Activated B cell treated with CpG ODN at 0.5 μM for 24 hours (primary cell): Measurements from ENCODE around the gene DNAH1. TPM values are rescaled to one million over a fixed set of nuclear protein-coding genes. Genes with fewer than 3 reads are reported as not detected.
"Not testable (repeated sequence)": the region's sequence is repeated elsewhere in the genome, so short reads cannot be mapped to it uniquely, and the experiment has no call there.

Experiments used
- ATAC-seq: fragments of 200-7000 bp; cut with Tn5 transposase; one replicate; pipeline ENCODE4 v1.10.0; 2021; ENCODE audit warnings: low read depth, mild to moderate bottlenecking, moderate library complexity
- CTCF ChIA-PET: fragments of 350-600 bp; sonication (Branson Sonifier 250); formaldehyde crosslinking; loops from one replicate; lab custom pipeline; 2021; ENCODE audit warnings: antibody characterized with exemption; lab: Charles Lee
- POLR2A ChIA-PET: fragments of 350-600 bp; sonication (Branson Sonifier 250); formaldehyde crosslinking; loops from one replicate; lab custom pipeline; 2021; ENCODE audit warnings: antibody characterized with exemption; lab: Charles Lee
- DNase-seq: peaks from one replicate; pipeline ENCODE4 v3.0.0; 2022
- H3K27ac Mint-ChIP-seq: one replicate; pipeline ENCODE4 v1.8.0; 2020; ENCODE audit warnings: mixed read lengths
- H3K27me3 Mint-ChIP-seq: one replicate; pipeline ENCODE4 v1.8.0; 2021; ENCODE audit warnings: mixed read lengths
- H3K36me3 Mint-ChIP-seq: one replicate; pipeline ENCODE4 v1.8.0; 2021; ENCODE audit warnings: low read depth, mixed read lengths
- H3K4me1 Mint-ChIP-seq: one replicate; pipeline ENCODE4 v1.8.0; 2021; ENCODE audit warnings: mixed read lengths
- H3K4me3 Mint-ChIP-seq: one replicate; pipeline ENCODE4 v1.8.0; 2020; ENCODE audit warnings: mild to moderate bottlenecking, mixed read lengths
- H3K9me3 Mint-ChIP-seq: one replicate; pipeline ENCODE4 v1.8.0; 2020; ENCODE audit warnings: mixed read lengths
- intact Hi-C: fragments of 100-400 bp; cut with micrococcal nuclease; formaldehyde crosslinking; loops from one replicate; pipeline ENCODE4 v1.15.1; 2024
- total RNA-seq: library from RNA; stranded (reverse); gene quantifications from 2 replicates; pipeline ENCODE4 v1.2.3, GENCODE V29; 2022
- TF ChIP-seq, protein P1 (sequence below): fragments of 200-600 bp; IDR thresholded peaks from one replicate; pipeline ENCODE4 v1.8.0; 2022; ENCODE audit warnings: antibody characterized with exemption, mild to moderate bottlenecking

The DNAH1 gene
- total RNA-seq, 1 donor from 2014 or later = 25.8 TPM

DNA sequence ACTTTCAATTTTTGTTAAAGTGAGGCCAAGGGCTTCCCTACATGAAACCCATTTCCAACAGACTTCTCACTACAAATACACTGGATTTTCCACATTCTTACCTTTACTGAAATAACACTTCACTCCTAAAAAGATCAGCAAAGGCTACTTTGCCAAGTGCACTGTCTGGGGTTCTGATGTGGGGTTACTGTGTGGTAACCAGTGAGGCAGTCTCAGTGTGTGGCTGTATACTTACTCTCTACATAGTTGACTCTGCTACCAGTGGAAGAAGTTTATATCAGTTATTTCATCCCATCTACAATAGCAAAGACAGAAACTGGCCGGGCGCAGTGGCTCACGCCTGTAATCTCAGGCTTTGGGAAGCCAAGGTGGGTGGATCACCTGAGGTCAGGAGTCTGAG is 43.3 kb upstream of the DNAH1 start:
- no peak for DNase-seq
- Mint-ChIP-seq H3K4me3 (no peak overlapping the region), H3K9me3 (no peaks in the 10 kb centered on the region), H3K27me3 (no peaks in the 10 kb centered on the region), H3K4me1 (peaks cover 95% of the 10 kb centered on the region), H3K36me3 (peaks cover 79% of the 10 kb centered on the region), H3K27ac (peak overlapping the region; percentile 37)
- ATAC-seq = no peak
- ChIA-PET CTCF (interaction anchor here (1.8 kb wide), 1 partner anchor 52 kb away, joined by 10 read pairs; no protein-coding TSS in a partner anchor), POLR2A (interaction anchor here (1.1 to 2.2 kb wide), 3 partner anchors 14 to 33 kb away, joined by 3 to 11 read pairs (median 4); partner anchors contain the start of gene GLYCTK)
- TF ChIP-seq, protein P1, sequence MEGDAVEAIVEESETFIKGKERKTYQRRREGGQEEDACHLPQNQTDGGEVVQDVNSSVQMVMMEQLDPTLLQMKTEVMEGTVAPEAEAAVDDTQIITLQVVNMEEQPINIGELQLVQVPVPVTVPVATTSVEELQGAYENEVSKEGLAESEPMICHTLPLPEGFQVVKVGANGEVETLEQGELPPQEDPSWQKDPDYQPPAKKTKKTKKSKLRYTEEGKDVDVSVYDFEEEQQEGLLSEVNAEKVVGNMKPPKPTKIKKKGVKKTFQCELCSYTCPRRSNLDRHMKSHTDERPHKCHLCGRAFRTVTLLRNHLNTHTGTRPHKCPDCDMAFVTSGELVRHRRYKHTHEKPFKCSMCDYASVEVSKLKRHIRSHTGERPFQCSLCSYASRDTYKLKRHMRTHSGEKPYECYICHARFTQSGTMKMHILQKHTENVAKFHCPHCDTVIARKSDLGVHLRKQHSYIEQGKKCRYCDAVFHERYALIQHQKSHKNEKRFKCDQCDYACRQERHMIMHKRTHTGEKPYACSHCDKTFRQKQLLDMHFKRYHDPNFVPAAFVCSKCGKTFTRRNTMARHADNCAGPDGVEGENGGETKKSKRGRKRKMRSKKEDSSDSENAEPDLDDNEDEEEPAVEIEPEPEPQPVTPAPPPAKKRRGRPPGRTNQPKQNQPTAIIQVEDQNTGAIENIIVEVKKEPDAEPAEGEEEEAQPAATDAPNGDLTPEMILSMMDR = no peak
- intact Hi-C loops = no loop called here

DNA sequence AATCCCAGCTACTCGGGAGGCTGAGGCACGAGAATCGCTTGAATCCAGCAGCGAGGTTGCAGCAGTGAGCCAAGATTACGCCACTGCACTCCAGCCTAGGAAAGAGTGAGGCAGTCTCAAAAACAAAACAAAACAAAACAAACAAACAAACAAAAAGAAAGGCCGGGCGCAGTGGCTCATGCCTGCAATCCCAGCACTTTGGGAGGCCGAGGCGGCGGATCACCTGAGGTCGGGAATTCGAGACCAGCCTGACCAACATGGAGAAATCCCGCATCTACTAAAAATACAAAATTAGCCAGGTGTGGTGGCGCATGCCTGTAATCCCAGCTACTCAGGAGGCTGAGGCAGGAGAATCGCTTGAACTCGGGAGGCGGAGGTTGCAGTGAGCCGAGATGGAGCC is 41.3 kb upstream of the DNAH1 start:
- H3K36me3 Mint-ChIP-seq = peaks cover 71% of the 10 kb centered on the region
- POLR2A ChIA-PET = interaction anchor here (1.3 to 6.1 kb wide), 2 partner anchors 30 to 37 kb away, joined by 3 to 111 read pairs; partner anchors contain the start of gene TWF2
- H3K4me1 Mint-ChIP-seq = peaks cover 86% of the 10 kb centered on the region
- H3K9me3 Mint-ChIP-seq, H3K27ac Mint-ChIP-seq, H3K27me3 Mint-ChIP-seq, ATAC-seq, CTCF ChIA-PET, DNase-seq: not testable (repeated sequence)
- intact Hi-C loops = loop anchor here (5.0 kb wide), 1 partner anchor 272 kb away; no protein-coding TSS in a partner anchor
- H3K4me3 Mint-ChIP-seq = peak overlapping the region; percentile 24

DNA sequence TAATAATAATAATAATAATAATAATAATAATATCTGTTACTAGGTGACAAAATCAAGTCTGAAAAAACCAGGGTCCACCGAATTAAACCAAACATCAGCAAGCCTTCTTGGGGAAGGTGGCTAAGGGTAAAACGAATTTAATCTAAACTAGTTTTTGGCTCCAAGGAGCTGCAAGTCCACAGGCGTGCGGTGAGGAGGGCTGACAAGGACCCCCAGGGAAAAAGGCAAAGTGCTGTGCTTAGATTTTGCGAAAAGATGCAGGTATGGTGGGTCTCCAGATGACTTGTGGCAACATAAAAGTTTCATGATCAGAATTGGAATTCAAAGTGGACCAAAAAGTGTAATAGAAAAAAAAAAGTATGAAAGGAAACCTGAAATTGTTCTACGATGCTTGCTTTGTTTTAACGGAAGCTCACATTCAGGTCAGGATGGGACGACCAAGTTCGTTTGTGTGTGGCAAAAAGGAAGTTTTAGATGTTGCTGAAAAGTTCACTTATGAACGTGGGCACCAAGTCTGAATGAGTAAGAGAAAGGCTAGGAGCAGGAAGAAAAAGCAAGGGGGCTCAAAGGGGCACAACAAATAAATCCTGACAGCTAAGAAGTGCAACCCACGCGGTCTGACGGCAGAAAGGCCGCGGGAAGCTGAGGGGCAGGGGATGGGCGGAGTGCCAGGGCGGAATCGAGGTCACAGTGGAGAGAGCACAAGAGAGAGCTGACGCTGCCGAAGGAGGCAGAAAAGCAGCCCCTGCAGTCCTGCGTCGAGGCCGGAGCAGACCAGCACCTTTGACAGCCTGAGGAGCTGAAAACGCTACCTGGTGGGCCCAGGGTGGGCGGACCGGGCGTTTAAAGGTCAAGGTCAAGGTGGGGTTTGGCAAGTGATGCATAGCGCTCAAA is 38.8 kb upstream of the DNAH1 start:
- POLR2A ChIA-PET = interaction anchor here (0.6 to 6.1 kb wide), 15 partner anchors 9 to 123 kb away, joined by 3 to 111 read pairs (median 16); partner anchors contain the start of genes DNAH1, GLYCTK, POC1A and PPM1M
- TF ChIP-seq, protein P1 = no peak

DNA sequence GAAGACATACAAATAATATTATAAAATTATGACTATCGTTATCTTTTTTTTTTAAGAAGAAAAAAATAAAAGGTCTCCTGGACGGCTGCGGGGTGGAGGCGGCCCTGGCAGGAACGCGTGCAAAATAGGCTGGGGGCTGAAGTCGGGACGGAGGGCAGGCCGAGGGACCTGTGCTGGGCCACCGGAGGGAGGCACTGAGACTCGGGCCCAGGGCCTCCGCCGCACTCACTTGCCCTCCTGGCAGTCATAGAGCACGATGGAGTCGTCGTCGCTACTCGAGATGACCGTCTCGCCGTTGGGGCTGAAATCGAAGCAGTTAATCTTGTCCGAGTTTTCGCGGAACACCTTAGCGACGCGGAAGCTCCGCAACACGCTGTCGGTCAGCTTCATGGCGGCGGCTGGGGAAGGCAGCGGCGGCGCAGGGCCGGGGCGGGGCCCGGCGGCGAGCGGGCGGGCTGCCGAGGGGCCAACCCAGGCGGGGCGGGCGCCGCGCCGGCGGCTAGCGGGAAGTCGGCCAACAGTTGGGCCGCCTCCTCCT is 38.1 kb upstream of the DNAH1 start:
- TF ChIP-seq, protein P1 = no peak
- intact Hi-C loops = loop anchor here (1.0 to 5.0 kb wide), 10 partner anchors 9 to 276 kb away; partner anchors contain the start of genes GLYCTK, TLR9 and TWF2
- peaks cover 44% of the 10 kb centered on the region for H3K36me3 Mint-ChIP-seq
- ChIA-PET CTCF (interaction anchor here (0.9 to 6.0 kb wide), 14 partner anchors 11 to 222 kb away, joined by 3 to 48 read pairs (median 4); partner anchors contain the start of genes TLR9 and TWF2), POLR2A (interaction anchor here (0.6 to 6.1 kb wide), 22 partner anchors 10 to 1711 kb away, joined by 3 to 111 read pairs (median 7); partner anchors contain the start of genes C3orf18, DNAH1, GLYCTK and POC1A)
- peak overlapping the region; percentile 98 for H3K27ac Mint-ChIP-seq
- DNase-seq (no peak), ATAC-seq (peak; percentile 72)
- H3K9me3 Mint-ChIP-seq = no peaks in the 10 kb centered on the region
- H3K4me3 Mint-ChIP-seq = peak overlapping the region; percentile 99
- H3K27me3 Mint-ChIP-seq = no peaks in the 10 kb centered on the region
- peaks cover 60% of the 10 kb centered on the region for H3K4me1 Mint-ChIP-seq

More for the DNA sequence above, 38.8 kb upstream of the DNAH1 start:
- Mint-ChIP-seq H3K4me3 (peak overlapping the region; percentile 99), H3K4me1 (peaks cover 66% of the 10 kb centered on the region), H3K9me3 (no peaks in the 10 kb centered on the region), H3K36me3 (peaks cover 49% of the 10 kb centered on the region), H3K27me3 (no peaks in the 10 kb centered on the region), H3K27ac (peak overlapping the region; percentile 98)
- CTCF ChIA-PET = interaction anchor here (0.8 to 6.0 kb wide), 12 partner anchors 12 to 64 kb away, joined by 3 to 48 read pairs (median 4); partner anchors contain the start of gene TWF2
- intact Hi-C loops = loop anchor here (2.0 to 5.0 kb wide), 2 partner anchors 15 to 275 kb away; no protein-coding TSS in a partner anchor
- ATAC-seq = peak; percentile 30
- peak; percentile 51 for DNase-seq

DNA sequence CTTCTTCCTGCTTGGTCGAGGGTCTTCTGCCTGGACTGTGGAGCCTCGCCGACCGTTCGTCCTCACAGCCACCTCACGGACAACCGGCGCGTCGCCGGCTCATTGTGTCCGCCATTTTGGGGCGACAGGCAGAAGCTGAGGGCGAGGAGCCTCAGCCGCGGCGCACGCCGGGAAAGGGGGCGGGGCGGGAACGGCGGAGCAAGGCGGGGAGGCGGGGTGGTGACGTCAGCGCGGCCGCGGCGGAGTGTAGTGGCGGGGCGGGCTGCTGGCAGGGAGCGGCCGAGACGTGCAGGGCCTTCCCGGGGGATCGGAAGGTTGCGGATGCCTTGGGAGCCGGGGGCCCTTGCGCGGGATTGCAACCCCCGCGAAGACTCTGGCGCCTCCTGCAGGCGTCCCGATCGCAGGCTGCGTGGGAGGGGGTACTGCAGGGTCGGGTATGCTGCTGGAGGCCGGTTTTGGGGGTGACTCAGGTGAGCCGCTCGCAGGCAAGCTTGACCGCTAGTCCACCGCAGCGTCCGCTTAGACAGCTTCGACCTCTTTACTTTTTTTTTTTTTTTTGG is 37.5 kb upstream of the DNAH1 start, which contains the start of gene WDR82:
WDR82 (minus strand) TSS at position 140 of the 560 bp plus-strand sequence. CDS start 288 bp downstream, outside the sequence.
- POLR2A ChIA-PET = interaction anchor here (0.6 to 6.1 kb wide), 22 partner anchors 10 to 1711 kb away, joined by 3 to 111 read pairs (median 7); partner anchors contain the start of genes C3orf18, DNAH1, GLYCTK and PPM1M
- H3K4me1 Mint-ChIP-seq = peaks cover 55% of the 10 kb centered on the region
- peak within 1 kb of the TSS; percentile 98 for H3K27ac Mint-ChIP-seq
- CTCF ChIA-PET = interaction anchor here (0.9 to 6.0 kb wide), 14 partner anchors 9 to 223 kb away, joined by 3 to 48 read pairs (median 4); partner anchors contain the start of genes GLYCTK and TLR9
- no peaks in the 10 kb centered on the region for H3K9me3 Mint-ChIP-seq
- ATAC-seq (peak; percentile 85), DNase-seq (peak; percentile 100)
- peaks cover 41% of the 10 kb centered on the region for H3K36me3 Mint-ChIP-seq
- TF ChIP-seq, protein P1 = no peak
- intact Hi-C loops = loop anchor here (1.0 to 5.0 kb wide), 9 partner anchors 9 to 276 kb away; partner anchors contain the start of genes GLYCTK, TLR9 and TWF2
- H3K4me3 Mint-ChIP-seq = peak within 1 kb of the TSS; percentile 99
- H3K27me3 Mint-ChIP-seq = no peaks in the 10 kb centered on the region
